C4-2B (cell line): ENCODE measurements around the gene ASIP.

Experiments used
- ZFX ChIP-seq: fragments of 450-650 bp; IDR thresholded peaks from 2 replicates; pipeline ENCODE4 v1.6.1; 2017
- TF ChIP-seq, protein P1 (sequence below): fragments of 450-650 bp; conservative IDR thresholded peaks from 2 replicates; pipeline ENCODE4 v1.5.1; 2017; ENCODE audit warnings: mild to moderate bottlenecking

DNA sequence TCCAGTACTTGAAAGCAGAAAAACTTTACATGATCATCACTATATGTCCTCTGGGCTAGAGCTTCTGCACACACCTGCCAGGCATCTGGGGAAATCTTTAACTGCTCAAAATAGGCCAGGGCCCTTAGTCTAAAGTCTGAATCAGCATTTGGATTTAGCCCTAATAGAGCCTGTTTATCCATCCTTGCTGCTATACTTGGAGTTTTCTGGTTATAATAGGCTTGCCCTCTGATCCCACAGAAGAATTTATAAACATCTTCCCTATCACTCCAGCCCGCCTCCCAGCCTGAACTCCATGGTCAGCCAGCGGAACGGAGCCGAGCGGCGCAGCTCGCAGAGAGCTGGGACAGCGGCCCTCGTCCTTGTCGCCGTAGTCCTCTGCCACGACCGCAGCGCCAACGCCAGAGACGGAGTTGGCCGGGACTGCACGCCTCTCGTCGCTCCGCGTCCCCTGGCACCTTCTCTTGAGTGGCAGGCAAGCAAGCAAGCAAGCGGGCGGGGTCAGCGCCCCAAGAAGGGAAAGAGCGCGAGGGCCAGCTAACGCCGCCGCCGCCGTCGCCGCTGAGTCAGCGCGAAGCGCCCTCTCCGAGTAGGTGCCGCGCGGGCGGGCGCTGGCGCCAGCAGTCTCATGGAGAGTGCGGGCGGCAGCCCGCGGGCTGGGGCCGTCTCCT, 25.4 kb upstream of the ASIP start:
- TF ChIP-seq, protein P1, sequence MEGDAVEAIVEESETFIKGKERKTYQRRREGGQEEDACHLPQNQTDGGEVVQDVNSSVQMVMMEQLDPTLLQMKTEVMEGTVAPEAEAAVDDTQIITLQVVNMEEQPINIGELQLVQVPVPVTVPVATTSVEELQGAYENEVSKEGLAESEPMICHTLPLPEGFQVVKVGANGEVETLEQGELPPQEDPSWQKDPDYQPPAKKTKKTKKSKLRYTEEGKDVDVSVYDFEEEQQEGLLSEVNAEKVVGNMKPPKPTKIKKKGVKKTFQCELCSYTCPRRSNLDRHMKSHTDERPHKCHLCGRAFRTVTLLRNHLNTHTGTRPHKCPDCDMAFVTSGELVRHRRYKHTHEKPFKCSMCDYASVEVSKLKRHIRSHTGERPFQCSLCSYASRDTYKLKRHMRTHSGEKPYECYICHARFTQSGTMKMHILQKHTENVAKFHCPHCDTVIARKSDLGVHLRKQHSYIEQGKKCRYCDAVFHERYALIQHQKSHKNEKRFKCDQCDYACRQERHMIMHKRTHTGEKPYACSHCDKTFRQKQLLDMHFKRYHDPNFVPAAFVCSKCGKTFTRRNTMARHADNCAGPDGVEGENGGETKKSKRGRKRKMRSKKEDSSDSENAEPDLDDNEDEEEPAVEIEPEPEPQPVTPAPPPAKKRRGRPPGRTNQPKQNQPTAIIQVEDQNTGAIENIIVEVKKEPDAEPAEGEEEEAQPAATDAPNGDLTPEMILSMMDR: peak; percentile 16
- TF ChIP-seq ZFX: no peak
